BE2C (cell line): Measurements from ENCODE around the gene ZXDA. TPM values are rescaled to one million over a fixed set of nuclear protein-coding genes. Genes with fewer than 3 reads are reported as not detected.
"Not testable (repeated sequence)": the region's sequence is repeated elsewhere in the genome, so short reads cannot be mapped to it uniquely, and the experiment has no call there.

Source experiments
- DNase-seq: peaks from one replicate; pipeline ENCODE4 v3.0.0-alpha.2; 2020
- H3K27me3 ChIP-seq: fragments of 250-450 bp; sonication (Bioruptor Pico); 2 replicates; pipeline ENCODE4 v1.5.1; 2020; ENCODE audit warnings: mild to moderate bottlenecking
- H3K36me3 ChIP-seq: fragments of 250-450 bp; sonication (Bioruptor Pico); 2 replicates; pipeline ENCODE4 v1.5.1; 2020; ENCODE audit warnings: mild to moderate bottlenecking
- H3K4me1 ChIP-seq: fragments of 250-450 bp; sonication (Bioruptor Pico); 2 replicates; pipeline ENCODE4 v1.5.1; 2020
- H3K4me3 ChIP-seq: 2 replicates; pipeline ENCODE4 v1.5.1; 2011; ENCODE audit warnings: low read depth, low read length
- H3K9me3 ChIP-seq: fragments of 250-450 bp; sonication (Bioruptor Pico); 2 replicates; pipeline ENCODE4 v1.5.1; 2020
- CTCF ChIP-seq: IDR thresholded peaks from 2 replicates; pipeline ENCODE4 v1.5.1; 2012; ENCODE audit warnings: mild to moderate bottlenecking, low read depth, low read length
- polyA plus RNA-seq: library from polyadenylated mRNA; unstranded; fragments of >200 nt; gene quantifications from one replicate; pipeline ENCODE4 v1.2.1, GENCODE V29; 2012; ENCODE audit warnings: low read depth, missing spikeins; ENCODE audit not compliant: insufficient read length, insufficient read depth

The ZXDA gene, protein sequence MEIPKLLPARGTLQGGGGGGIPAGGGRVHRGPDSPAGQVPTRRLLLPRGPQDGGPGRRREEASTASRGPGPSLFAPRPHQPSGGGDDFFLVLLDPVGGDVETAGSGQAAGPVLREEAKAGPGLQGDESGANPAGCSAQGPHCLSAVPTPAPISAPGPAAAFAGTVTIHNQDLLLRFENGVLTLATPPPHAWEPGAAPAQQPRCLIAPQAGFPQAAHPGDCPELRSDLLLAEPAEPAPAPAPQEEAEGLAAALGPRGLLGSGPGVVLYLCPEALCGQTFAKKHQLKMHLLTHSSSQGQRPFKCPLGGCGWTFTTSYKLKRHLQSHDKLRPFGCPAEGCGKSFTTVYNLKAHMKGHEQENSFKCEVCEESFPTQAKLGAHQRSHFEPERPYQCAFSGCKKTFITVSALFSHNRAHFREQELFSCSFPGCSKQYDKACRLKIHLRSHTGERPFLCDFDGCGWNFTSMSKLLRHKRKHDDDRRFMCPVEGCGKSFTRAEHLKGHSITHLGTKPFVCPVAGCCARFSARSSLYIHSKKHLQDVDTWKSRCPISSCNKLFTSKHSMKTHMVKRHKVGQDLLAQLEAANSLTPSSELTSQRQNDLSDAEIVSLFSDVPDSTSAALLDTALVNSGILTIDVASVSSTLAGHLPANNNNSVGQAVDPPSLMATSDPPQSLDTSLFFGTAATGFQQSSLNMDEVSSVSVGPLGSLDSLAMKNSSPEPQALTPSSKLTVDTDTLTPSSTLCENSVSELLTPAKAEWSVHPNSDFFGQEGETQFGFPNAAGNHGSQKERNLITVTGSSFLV
- 1.8 TPM for polyA plus RNA-seq

GRCh38 chrX:57910287-57910912 lies at the start of gene ZXDA:
TSS of gene ZXDA (minus strand) at chrX:57910458. CDS start at chrX:57910420, 38 bp downstream.
- H3K4me1 ChIP-seq, H3K9me3 ChIP-seq, H3K27me3 ChIP-seq, H3K36me3 ChIP-seq, DNase-seq: not testable (repeated sequence)
- H3K4me3 ChIP-seq = peak within 1 kb of the TSS; percentile 56

GRCh38 chrX:57952320-57952678 lies 42.0 kb upstream of the ZXDA start:
- DNase-seq = no peak
- TF ChIP-seq CTCF = no peak
- Histone ChIP-seq H3K4me1 (no peaks in the 10 kb centered on the region), H3K9me3 (no peaks in the 10 kb centered on the region), H3K4me3 (no peak overlapping the region), H3K27me3 (no peaks in the 10 kb centered on the region), H3K36me3 (no peaks in the 10 kb centered on the region)

- Histone ChIP-seq H3K4me1 (no peaks in the 10 kb centered on the region), H3K27me3 (no peaks in the 10 kb centered on the region), H3K9me3 (no peaks in the 10 kb centered on the region), H3K4me3 (no peak overlapping the region), H3K36me3 (no peaks in the 10 kb centered on the region)
- no peak for TF ChIP-seq CTCF
- DNase-seq = no peak
Observed at GRCh38 chrX:57951666-57952319, 41.5 kb upstream of the ZXDA start.

GRCh38 chrX:57933321-57933720 lies 23.1 kb upstream of the ZXDA start:
- TF ChIP-seq CTCF = no peak
- DNase-seq = no peak
- Histone ChIP-seq H3K4me1 (no peaks in the 10 kb centered on the region), H3K4me3 (no peak overlapping the region), H3K9me3 (no peaks in the 10 kb centered on the region), H3K36me3 (no peaks in the 10 kb centered on the region), H3K27me3 (no peaks in the 10 kb centered on the region)

GRCh38 chrX:57932266-57932665 lies 22.0 kb upstream of the ZXDA start:
- DNase-seq = no peak
- Histone ChIP-seq H3K27me3 (no peaks in the 10 kb centered on the region), H3K9me3 (no peaks in the 10 kb centered on the region), H3K36me3 (no peaks in the 10 kb centered on the region), H3K4me1 (no peaks in the 10 kb centered on the region), H3K4me3 (no peak overlapping the region)
- TF ChIP-seq CTCF = no peak

DNA sequence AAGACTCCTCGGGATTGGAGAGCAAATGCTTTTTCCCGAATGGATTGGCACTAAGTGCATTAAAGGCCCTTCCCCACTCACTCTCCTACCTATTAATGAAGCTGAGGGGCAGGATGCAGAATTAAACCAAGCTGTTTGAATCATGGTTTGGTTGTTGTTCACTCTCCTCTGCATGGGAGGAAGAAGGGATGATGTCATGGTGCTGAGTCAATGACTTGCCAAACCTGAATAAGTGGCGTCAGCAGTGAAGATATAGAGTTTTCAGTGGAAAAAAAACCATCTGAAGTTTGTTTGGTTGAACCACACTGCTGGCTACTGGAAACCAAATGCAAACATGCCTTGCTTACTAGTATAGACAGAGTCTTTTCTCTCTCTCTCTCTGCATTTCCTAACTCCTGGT lies 19.8 kb upstream of the ZXDA start:
- H3K27me3 ChIP-seq = no peaks in the 10 kb centered on the region
- H3K9me3 ChIP-seq = no peaks in the 10 kb centered on the region
- no peak overlapping the region for H3K4me3 ChIP-seq
- H3K36me3 ChIP-seq = no peaks in the 10 kb centered on the region
- DNase-seq = no peak
- H3K4me1 ChIP-seq = no peaks in the 10 kb centered on the region
- TF ChIP-seq CTCF = no peak
